ENCODE results near the gene ASCC2.

ASCC2 gene

DNA sequence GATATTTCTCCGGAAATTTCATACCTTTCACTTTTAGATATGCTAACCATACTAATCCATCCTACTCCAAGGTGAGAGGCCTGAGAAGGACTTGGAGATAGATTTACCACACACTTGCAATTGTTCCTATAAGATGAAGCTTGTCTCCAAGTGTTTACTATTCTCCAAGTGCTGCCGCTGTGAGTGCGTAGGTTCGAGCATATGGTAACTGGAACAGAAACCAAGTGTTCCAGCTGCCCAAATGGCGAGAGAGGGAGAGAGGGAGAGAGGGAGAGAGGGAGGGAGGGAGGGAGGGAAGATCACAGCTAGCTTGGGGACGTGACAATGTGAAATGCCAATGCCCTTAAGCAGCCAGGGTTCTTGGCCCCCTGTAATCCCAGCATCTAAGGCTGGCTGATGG is 21.5 kb downstream of the ASCC2 start:
- no peak for DNase-seq

DNA sequence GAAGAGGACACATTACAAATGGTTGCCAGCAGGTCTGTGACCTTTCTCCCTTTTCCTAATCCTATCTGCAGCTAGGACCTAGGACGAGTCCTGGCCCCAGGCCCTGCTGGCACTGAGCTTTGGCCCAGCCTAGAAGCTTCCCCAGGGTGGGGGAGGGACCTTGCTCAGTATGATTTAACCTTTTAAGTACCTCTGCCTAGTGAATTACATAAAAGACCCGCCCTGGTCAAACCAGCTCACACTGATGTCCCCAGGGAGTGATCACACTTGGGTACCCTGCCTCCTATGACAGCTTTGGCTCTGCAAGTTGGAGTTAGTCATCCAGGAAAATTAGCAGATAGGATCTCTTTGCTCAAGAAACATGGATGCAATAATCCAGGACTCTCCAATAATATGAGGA is 21.9 kb downstream of the ASCC2 start:
- no peak for DNase-seq

DNA sequence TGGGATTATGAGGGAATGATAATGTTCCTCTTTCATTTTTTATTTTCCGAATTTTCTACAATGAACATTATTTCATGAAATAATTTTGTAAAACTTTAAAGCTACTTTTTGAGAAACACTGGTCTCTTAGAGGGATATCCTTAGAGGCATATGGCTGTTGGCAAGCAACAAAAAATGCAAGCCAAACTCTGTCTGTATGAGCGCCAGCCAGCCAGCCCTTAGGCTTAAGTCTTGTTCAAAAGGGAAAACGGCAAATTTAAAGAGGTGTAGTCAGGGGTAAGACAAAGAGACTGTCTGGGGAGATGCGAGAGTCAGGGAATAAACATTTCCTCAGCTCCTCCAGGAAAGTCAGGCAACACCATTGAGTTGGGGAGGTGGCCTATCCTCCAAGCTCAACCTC is 22.5 kb downstream of the ASCC2 start:
- no peak for DNase-seq

DNA sequence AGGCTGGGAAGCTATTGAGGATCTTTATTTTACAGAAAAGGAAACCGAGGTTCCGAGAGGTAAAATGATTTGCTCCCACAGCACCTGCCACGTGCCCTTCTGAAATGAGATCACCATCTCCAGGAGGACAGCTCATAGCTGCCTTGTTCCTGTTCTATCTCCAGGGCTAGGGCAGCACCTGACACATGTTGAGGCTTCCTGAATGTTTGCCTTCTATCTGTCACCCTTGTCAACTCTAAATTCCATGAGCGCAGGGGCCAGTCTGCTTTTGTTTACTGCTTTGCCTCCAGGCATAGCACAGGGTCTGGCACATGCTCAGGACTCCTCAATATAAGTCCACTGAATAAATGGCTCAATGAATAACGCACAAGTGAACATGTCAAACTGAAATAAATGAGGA is 24.1 kb downstream of the ASCC2 start:
- no peak for DNase-seq

DNA sequence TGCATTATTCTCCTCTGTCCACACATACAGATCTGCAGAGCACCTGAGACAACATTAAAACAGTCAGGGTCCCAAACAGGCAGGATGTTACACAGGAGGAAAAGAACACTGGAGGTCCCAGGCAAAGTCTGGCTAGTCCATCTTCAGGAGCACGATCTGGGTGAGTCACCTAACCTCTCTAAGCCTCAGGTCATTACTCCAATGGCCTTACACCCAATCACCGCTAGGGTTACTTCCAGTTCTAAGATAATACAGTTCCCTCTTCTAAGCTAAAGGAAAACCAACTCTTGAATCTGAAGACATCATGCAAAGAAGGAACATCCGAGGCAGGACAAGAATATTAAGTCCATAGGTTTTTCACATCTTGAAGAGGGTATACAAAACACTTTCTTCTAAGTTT is 24.5 kb downstream of the ASCC2 start:
- DNase-seq: no peak

DNA sequence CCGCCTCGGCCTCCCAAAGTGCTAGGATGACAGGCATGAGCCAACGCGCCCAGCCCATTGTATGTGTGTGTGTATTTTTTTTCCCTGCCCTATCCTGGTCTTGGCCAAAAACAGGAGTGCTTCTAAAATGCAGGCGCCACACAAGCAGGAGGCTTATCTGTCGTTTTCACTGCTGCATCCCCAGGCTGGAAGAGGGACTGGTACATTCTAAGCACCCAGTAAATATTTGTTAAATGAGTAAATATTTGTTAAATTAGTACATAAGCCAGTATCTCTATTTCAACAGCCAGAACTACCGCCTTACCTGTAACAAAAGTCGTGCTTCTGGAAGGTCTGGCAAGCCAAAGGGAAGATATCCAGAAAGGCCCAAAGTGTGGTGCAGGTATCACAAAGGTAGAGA is 24.9 kb downstream of the ASCC2 start:
- DNase-seq: no peak

DNA sequence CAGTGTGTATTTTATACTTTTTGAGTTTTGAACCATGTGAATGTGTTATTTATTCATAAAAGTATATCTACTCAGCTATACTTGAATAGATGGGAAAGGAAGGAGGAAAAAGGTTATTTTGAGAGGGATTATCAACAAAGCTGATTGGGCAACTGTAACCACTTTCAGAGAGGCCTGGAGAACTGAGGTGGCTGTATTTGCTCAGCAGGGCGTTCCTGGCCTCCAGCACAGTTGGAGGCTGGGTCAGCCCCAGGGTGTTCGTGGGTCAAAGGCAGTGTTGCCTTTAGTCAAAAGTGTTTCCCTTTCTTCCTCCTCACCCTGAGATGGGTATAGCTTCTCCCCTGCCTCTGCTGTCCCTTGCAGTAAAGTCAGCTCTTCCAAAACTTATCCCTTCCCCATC is 26.7 kb downstream of the ASCC2 start:
- peak; percentile 66 for DNase-seq

DNA sequence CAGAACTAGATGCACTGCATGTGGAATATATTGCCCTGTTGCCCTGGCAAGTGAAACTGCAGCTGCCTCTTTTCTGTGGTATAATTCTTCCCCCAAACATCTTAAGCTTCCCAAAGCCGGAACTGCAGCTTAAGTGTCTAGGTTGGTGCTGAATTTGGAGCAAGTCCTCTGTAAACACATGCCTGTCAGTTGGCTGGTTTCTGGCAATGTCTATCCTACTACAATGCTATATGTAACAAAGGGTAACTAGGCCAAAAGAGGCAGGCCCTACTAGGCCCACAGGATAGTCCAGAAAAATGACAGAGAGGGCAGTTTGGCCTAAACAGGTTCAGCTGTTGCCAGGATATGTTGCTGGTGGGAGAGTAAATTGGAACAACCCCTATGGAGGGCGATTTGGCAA is 27.9 kb downstream of the ASCC2 start:
- no peak for DNase-seq

DNA sequence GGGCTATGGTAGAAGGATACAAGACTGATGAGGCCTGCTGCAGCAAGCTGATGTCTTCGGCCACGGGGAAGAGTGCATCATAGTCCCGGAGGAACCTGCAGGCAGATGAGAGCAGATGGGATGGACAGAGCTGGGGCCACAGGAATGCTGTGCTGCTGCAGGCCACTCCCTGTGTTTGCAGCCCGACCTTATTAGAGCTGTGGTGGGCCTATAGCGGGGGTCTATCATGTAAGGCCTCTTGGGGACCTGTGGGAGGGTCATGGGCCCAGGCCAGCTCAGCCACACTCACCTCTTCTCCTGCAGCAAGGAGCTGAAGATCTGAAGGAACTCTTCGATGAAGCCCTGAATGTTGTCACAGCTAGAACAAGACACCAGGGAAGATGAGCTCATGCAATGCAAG is 31.9 kb downstream of the ASCC2 start:
- no peak for DNase-seq

DNA sequence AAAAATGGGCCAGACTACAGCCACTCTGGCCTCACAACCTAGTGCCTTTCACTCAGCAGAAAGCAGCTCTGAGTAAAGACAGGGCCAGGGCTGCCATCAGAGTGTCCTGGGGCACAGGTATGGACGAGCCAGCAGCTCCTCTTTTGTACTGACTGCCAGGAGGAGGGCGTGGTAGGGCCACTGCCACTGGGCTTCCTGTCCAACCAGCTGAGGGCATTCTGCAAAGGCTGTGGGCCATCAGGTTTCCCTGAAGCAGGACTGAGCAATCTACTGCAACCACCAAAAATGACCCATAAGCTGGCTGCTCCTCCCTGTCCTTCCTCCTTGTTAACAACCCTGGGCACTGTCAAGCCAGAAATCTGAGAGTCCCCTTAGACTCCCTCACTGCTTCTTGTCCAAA is 33.1 kb downstream of the ASCC2 start:
- no peak for DNase-seq

DNA sequence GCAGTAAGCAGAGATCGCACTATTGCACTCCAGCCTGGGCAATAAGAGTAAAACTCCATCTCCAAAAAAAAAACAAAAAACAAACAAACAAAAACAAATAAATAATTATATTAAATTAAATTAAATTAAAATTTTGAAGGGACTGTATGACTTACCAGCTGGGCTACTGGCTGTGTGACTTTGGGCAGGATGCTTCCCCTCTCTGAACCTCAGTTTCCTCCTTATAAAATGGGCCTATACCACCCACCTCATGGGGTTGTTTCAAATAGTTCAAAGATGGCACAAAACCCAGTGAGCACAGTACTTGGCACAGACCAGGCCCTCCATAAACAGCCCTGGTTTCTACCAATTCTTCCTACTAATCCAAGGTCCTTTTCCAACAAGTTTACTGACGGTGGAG is 34.9 kb downstream of the ASCC2 start:
- DNase-seq: no peak

DNA sequence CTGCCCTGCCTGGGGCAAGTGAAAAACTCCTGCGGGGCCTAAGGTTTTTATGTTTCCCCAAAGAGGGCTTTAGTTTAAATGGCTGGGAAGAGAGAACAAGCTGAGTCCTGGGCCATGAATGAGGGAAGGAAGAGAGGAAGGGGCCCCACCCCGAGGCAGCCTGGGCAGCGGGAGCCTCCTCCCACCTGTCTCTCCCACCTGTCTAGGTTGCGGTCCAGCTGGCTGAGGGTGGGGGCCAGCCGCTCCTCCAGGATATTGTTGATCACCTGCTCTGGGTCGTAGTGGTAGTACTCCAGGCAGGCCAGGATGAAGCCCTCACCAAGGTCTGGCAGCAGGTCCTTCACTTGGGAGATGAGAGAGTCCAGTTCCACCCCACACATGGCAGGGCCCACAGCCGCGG is 36.3 kb downstream of the ASCC2 start:
- DNase-seq: no peak

DNA sequence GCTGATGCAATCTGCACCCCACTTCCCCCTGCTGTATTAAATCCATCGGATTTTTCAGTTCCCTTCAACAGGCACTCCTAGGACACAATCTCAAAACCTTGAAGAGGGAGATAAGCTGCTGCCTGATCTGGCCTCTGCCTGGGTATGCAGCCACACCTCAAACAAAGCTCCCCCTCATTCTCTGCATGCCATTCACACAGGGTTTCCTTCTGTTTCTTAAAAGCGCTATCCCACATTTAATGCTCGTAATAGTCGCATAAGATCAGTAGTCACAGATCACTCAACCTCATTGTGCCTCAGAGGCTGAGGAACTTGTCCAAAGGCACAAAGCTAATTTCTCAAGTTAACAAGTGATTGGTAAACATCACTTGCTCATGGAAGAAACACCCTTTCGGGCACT is 36.9 kb downstream of the ASCC2 start:
- DNase-seq: no peak

DNA sequence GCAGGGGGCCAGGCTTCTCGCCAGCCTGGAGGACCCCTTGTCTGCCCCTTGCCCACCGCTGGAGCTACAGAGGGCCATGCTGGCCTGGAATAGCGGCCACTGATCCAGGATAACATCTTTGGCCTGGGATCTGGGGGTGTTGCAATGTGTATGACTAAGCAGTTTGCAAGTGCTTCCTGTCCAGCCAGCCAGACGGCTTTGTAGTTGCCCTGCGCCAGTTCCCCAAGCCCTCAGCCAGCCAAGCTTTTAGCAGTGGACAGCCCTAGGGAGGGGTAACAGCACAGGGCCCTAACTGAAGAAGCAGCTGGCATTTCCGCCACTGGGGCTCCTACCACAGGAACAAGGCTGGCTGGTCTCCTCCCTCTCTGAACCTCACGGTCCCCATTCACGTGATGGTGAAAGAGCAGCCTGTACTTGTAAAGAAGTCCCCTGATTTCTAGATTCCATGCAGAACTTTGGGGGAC is 38.8 kb downstream of the ASCC2 start:
- no peak for DNase-seq

DNA sequence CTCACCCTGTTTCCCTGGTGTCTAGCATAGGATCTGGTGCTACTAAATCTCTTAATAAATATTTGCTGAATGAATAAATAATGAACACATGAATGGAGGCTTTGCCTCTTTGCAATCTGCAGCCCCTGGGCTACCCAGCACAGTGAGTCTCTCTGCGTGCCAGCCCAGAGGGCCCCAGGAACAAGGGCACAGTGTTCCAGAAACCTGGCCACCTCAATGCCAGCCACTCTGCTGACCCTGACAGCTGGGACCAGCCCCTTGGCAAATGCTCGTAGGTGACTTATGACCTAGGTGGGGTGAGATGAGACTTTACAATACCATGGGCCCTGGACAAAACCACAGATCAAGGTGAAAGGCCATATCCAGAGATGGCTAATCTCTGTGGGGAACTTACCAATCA is 39.3 kb downstream of the ASCC2 start:
- DNase-seq: no peak

DNA sequence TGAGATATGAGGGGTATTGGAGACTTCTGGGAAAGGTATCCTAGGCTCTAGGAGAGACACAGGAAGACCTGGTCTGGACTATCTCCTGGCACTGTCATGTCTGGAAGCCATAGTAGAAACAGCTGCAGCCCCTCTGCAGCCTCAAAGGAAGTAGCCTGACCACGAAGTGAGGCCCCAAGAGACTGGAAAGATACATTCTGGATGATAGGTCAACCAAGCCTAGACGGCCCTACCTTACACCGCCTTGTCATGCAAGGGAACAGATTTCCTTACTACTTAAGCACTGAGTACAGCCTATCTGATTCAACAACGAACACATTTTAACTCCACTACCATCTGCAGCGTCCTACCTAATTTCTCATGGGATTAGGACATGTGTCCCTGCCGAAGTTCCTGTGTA is 39.8 kb downstream of the ASCC2 start:
- no peak for DNase-seq

DNA sequence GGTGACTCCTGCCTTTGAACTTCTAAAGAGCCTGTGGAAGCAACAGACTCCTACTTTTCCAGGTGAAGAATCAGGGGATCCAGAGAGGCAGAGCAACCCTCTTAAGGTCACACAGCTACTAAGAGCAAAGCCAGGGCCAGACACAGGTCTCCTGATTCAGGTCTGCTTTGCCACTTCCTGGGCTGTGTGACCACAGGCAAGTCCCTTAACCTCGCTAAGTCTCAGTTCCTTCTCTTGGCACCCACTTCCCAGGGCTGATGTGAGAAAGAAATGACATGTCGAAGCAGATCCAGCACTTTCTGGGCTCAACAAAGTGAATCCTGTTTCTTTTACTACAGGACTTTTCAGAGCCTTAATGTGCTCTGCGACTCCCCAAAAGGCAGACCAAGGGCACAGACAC is 40.7 kb downstream of the ASCC2 start:
- no peak for DNase-seq

DNA sequence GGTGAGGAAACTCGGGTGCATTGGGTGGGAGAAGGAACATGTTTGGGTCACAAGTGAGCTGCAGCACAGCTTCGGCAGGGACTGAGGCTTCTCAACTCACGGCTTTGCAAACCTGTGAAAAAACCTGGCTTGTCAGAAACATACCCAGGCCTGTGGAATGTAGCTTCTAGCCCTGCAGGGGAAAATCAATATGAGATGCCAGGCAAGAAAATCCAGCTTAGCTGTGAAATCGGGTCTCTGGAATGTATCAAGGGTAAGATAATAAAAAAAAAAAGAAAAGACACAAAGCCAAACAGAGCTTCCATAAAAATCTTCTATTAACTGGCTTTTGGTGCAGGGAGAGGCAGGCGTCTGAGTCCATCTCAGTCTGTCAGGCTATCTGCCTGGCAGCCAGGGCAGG is 42.4 kb downstream of the ASCC2 start:
- no peak for DNase-seq

DNA sequence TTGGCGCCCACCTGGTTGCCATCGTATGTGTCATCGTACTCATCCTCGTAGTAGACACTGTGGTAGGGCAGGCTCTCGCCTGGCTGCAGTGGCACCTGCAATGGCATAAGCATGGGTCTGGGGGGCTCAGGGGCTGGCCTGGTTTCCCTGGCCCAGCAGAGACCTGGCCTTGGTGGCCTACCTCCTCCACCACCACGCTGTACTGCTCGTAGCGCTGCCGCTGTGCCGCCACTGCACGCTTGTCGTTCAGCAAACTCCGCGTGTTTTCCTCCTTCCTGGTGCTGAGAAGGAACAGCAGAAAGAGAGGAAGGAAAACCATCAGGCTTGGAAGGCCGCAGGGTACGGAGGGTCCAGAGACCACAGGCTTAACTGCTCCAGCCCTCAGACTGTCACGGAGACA is 44.7 kb downstream of the ASCC2 start:
- DNase-seq: no peak

DNA sequence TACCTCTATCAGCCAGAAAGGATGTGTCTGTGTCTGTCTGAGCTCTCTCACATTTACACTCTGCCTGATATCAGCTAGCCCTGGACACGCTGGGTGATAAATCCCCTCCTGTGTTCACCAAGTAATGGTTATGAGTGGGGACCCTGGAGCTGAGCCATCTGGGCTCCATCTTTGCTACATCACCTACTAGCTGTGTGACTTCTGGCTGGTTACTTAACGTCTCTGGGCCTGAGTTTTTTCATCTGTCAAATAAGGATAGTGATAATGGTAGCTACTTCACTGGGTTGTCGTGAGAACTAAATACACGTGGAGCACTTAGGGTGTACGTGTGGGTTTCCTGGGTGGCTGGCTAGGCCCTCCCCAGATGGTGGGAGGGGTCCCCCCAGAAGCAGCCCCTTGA is 48.0 kb downstream of the ASCC2 start:
- no peak for DNase-seq

DNA sequence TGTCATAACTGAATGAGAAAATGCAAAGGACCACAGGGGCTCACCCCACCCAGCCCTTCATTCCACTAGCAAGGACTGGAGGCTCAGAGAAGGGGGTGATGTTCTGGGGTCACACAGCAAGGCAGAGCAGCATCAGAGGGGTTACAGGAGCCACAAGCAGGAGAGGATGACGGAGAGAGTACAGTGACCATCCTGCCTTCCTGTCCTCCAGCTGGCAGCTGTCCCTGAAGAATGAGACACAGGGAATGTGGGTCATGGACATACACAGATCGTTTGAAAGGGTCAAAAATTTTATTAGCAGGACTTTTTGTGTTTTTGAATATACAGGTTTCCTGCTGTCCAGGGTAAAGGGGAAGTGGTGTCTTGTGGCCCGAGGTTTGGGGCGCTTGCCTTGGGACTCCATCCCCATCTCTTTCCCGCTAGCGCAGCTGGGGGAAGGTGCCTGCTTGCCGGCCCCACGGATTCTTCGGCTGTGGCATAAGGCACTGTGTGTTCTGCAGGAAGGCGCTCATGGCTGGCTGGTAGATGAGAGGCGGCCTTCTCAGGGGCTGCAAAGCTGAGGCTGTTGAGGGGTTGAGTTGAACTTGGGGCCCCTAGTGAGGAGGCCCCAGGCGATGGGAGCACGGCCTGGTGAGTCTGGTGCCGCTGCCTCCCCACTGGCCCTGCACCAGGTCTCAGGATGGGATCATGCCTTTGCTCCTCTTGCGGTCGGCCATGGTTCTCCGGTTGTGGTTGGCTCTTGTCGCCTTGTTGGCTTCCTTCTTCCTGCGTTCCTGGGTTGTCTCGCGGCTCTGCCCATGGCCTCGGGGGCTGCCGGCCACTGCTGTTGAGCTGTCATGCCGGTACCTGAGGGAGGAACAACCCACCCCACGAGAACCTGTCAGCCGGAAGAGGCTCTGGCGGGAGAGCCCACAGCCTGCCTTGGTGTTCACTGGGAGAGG is 49.5 kb downstream of the ASCC2 start:
- DNase-seq: no peak

DNA sequence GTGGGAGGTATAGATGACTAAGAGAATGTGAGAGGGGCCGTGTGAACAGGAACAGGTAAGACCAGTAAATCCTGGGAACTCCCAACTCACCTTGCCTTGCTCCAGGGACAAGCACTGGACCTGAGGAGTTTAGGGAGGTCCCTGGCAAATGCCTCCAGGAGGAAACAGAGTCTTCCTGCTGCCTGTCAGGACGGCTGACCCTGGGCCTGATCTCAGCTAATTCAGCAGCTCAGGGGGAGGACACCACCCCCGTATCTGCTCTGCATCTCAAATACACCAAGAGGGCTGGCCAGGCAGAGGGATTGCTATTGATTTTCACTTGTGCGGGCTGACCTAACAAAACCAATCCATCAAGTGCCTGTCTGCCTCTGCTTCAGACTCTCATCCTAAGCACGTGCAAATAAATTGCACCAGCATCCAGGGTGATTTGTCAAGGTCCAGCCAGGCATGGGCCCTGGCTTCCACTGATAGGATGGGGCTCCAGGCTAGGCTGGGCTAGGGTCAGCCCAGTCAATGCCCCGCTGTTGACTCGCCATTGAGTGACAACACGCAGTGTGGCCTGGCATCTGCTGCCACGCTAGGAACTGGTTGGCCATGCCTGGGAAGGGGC is 50.6 kb downstream of the ASCC2 start:
- no peak for DNase-seq

DNA sequence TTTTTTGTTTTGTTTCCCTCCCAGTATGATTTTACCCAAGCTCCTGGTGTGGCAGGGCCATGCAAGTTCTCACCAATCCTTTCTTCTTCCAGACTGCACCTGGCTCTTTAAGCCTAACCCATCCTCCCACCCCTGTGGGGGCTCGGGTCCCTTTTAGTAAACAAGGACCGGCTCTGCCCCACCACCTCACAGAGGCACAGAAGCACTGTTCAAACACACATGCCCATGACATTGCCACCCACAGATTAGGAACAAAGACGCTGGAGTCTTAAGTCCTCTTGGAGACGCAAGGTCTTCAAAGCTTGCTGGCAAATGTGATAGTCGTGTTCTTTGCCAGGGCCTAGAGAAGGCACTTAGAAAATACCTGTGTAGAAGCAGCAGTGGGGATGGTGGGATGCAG is 52.0 kb downstream of the ASCC2 start:
- DNase-seq: peak; percentile 54

All from NCI-H69 (cell line).